ENCODE data around the gene SUPT3H. TPM values are rescaled to one million over a fixed set of nuclear protein-coding genes. Genes with fewer than 3 reads are reported as not detected.

Gene SUPT3H
- total RNA-seq, 4 donors from 2014 or later: 0.80 to 12.7 (median 3.0) TPM

- Histone ChIP-seq H3K4me1 (no peaks in the 10 kb centered on the region), H3K27me3 (no peaks in the 10 kb centered on the region), H3K36me3 (no peaks in the 10 kb centered on the region), H3K4me3 (no peak overlapping the region), H3K27ac (no peak overlapping the region), H3K9me3 (peaks cover 3 to 18% of the 10 kb centered on the region in 2 donors)
- in situ Hi-C loops (cut with MboI; ENCODE audit: low pct_ligation_motif_present in 1 of 4, low pct_unique_long_range_greater_than_20kb in 1 of 4, low sequenced_read_pairs in 3 of 4) (no loop called here), intact Hi-C loops (cut with DNase I; ENCODE audit: low total_unique reads) (no loop called here)
- DNase-seq: no peak
- TF ChIP-seq POLR2A (IDR thresholded peaks at IDR 0.05) (no peak), CTCF (IDR thresholded peaks at IDR 0.05) (no peak), EP300 (IDR thresholded peaks at IDR 0.05; ENCODE audit: low read depth) (no peak), POLR2AphosphoS5 (IDR thresholded peaks at IDR 0.05) (no peak)
Observed at GRCh38 chr6:44949596-44950201, 428.0 kb downstream of the SUPT3H start.

- Histone ChIP-seq H3K4me1 (no peaks in the 10 kb centered on the region), H3K27me3 (no peaks in the 10 kb centered on the region), H3K27ac (no peak overlapping the region), H3K4me3 (no peak overlapping the region), H3K36me3 (no peaks in the 10 kb centered on the region), H3K9me3 (peaks cover 0 to 8% of the 10 kb centered on the region in 2 donors)
- TF ChIP-seq CTCF (IDR thresholded peaks at IDR 0.05): no peak
- no peak for TF ChIP-seq EP300 (IDR thresholded peaks at IDR 0.05; ENCODE audit: low read depth)
- TF ChIP-seq POLR2A (IDR thresholded peaks at IDR 0.05): no peak
- TF ChIP-seq POLR2AphosphoS5 (IDR thresholded peaks at IDR 0.05): no peak
- no peak for DNase-seq
- 75 to 81% methylated on average over 3 of the region's 3 CpGs for WGBS, 2 donors (ENCODE audit: low coverage in 1 of 2)
- intact Hi-C loops (cut with DNase I; ENCODE audit: low total_unique reads) (no loop called here), in situ Hi-C loops (cut with MboI; ENCODE audit: low pct_ligation_motif_present in 1 of 4, low pct_unique_long_range_greater_than_20kb in 1 of 4, low sequenced_read_pairs in 3 of 4) (no loop called here)
Observed at GRCh38 chr6:44943541-44943940, 434.2 kb downstream of the SUPT3H start.

- H3K36me3 ChIP-seq: no peaks in the 10 kb centered on the region
- H3K27ac ChIP-seq: no peak overlapping the region
- TF ChIP-seq POLR2A (IDR thresholded peaks at IDR 0.05): no peak
- TF ChIP-seq CTCF (IDR thresholded peaks at IDR 0.05): no peak
- no peak for TF ChIP-seq EP300 (IDR thresholded peaks at IDR 0.05; ENCODE audit: low read depth)
- TF ChIP-seq POLR2AphosphoS5 (IDR thresholded peaks at IDR 0.05): no peak
- H3K9me3 ChIP-seq: peaks cover 0 to 8% of the 10 kb centered on the region in 2 donors
- in situ Hi-C loops (cut with MboI; ENCODE audit: low pct_ligation_motif_present in 1 of 4, low pct_unique_long_range_greater_than_20kb in 1 of 4, low sequenced_read_pairs in 3 of 4): no loop called here
- DNase-seq: no peak
- H3K4me3 ChIP-seq: no peak overlapping the region
- H3K4me1 ChIP-seq: no peaks in the 10 kb centered on the region
- intact Hi-C loops (cut with DNase I; ENCODE audit: low total_unique reads): no loop called here
- WGBS, 2 donors (ENCODE audit: low coverage in 1 of 2): 95 to 100% methylated on average over 1 of the region's 1 CpG
- no peaks in the 10 kb centered on the region for H3K27me3 ChIP-seq
Observed at GRCh38 chr6:44942798-44943197, 434.9 kb downstream of the SUPT3H start.

DNA sequence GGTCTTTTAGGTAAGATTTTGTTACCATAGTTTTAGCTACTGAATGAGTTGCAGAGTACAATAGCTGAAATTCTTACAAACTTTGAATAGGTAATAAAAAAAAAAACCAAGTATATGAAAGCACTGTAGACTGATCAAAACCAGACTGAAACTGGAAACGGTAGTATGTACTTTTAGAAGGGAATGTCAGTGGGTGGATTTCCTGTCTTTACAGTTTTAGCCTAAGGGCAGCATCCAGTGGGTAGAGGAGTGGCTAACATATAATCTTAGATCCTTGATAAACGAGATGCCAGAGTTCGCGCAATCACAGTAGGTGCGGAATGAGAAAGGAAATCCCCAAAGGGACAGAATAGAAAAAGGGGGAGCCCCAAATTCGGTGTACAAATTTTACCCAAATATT is 435.5 kb downstream of the SUPT3H start:
- intact Hi-C loops (cut with DNase I; ENCODE audit: low total_unique reads) (no loop called here), in situ Hi-C loops (cut with MboI; ENCODE audit: low pct_ligation_motif_present in 1 of 4, low pct_unique_long_range_greater_than_20kb in 1 of 4, low sequenced_read_pairs in 3 of 4) (no loop called here)
- WGBS, 2 donors (ENCODE audit: low coverage in 1 of 2): 71 to 88% methylated on average over 2 to 6 of the region's 6 CpGs

More for the DNA sequence above, 435.5 kb downstream of the SUPT3H start:
- TF ChIP-seq CTCF (IDR thresholded peaks at IDR 0.05): no peak
- Histone ChIP-seq H3K27ac (no peak overlapping the region), H3K27me3 (no peaks in the 10 kb centered on the region), H3K36me3 (no peaks in the 10 kb centered on the region), H3K4me1 (no peaks in the 10 kb centered on the region), H3K9me3 (peaks cover 0 to 8% of the 10 kb centered on the region in 2 donors), H3K4me3 (no peak overlapping the region)
- DNase-seq: no peak

Measured in transverse colon (tissue), 4 donors.